Measurements from ENCODE around the gene TRIM5. TPM values are rescaled to one million over a fixed set of nuclear protein-coding genes. Genes with fewer than 3 reads are reported as not detected.
A peak's percentile ranks its signal among the peaks of the same experiment; 100 is the strongest.
"Not testable (repeated sequence)": the region's sequence is repeated elsewhere in the genome, so short reads cannot be mapped to it uniquely, and the experiment has no call there.

Gene TRIM5
- total and polyA plus RNA-seq, 9 of the 15 experiments (the other 6 are each of a cell fraction or from before 2014, with no cell fraction given) = 7.7 to 20.8 (median 15.0) TPM

DNA sequence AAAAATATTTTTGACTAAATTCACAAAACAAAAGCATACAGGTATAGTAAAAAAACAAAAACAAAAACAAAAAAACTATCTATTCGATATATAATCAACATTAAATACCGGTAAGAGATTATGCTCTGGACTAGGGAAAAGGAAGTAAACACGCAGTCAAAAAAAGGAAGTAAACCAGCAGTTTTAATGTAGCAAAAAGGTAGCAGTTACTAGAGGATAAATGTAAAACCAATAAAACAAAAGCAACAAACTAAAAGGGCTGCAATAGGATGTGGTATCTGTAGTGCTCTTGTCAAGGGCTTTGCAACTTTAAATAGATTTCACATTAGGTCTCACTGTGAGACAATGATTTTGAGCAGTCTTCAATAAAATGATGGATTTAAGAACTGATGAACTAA is 7.1 kb upstream of the TRIM5 start:
- ChIA-PET CTCF (ENCODE audit: low intra/inter-chr PET ratio) (no interaction called here), POLR2A (no interaction called here)
- intact Hi-C loops (cut with micrococcal nuclease) (no loop called here), in situ Hi-C loops (cut with MboI) (no loop called here)
- Histone ChIP-seq H3K9ac (ENCODE audit: insufficient read depth in 1 of 2, low read depth in 2 of 2, low read length in 2 of 2) (no peak overlapping the region), H4K20me1 (replicated peaks; ENCODE audit: control insufficient read depth, insufficient read depth, low read length) (no peaks in the 10 kb centered on the region), H3K27me3 (ENCODE audit: control insufficient read depth in 2 of 2, insufficient read depth in 2 of 2, low read length in 2 of 2) (peaks cover 0 to 4% of the 10 kb centered on the region in 2 experiments; a peak in 2 of 5 replicates), H2AFZ (ENCODE audit: low read depth, low read length) (peak overlapping the region; percentile 47), H3K4me3 (no peak overlapping the region), H3K4me2 (ENCODE audit: insufficient read depth, low read length) (no peak overlapping the region), H3K79me2 (ENCODE audit: control insufficient read depth, insufficient read depth, low read length) (no peaks in the 10 kb centered on the region), H3K9me1 (ENCODE audit: control insufficient read depth, insufficient read depth, low read length) (no peaks in the 10 kb centered on the region), H3K27ac (ENCODE audit: extremely low read depth, low read depth, low read length) (no peak overlapping the region), H3K9me3 (replicated peaks; ENCODE audit: control insufficient read depth, insufficient read depth, low read depth, low read length) (no peaks in the 10 kb centered on the region), H3K36me3 (ENCODE audit: control insufficient read depth, insufficient read depth, low read length) (no peaks in the 10 kb centered on the region), H3K4me1 (replicated peaks in 1 of 2; ENCODE audit: control insufficient read depth in 2 of 2, insufficient read depth in 2 of 2, low read length in 2 of 2) (peaks cover 0 to 26% of the 10 kb centered on the region in 2 experiments; a peak in 4 of 5 replicates)
- FAIRE-seq (no peak), ATAC-seq (no peak), DNase-seq (ENCODE audit: extremely low read depth in 1 of 4, low spot score in 3 of 4) (no peak)
- 4% methylated on average over 3 of the region's 3 CpGs for WGBS (ENCODE audit: insufficient coverage, low coverage, missing lambda C conversion rate)
- TF ChIP-seq MTA2 (IDR thresholded peaks at IDR 0.05; ENCODE audit: low read depth) (no peak), FOXK2 (conservative IDR thresholded peaks at IDR 0.05 in 1 of 2, IDR thresholded peaks at IDR 0.05 in 1 of 2; ENCODE audit: low read depth in 2 of 2) (peak; percentile 48 to 55; a peak in 2 of 4 replicates)
- no TSS peak for BruUV-seq (replicated peaks)

- H3K9ac ChIP-seq (ENCODE audit: insufficient read depth in 1 of 2, low read depth in 2 of 2, low read length in 2 of 2); in situ Hi-C loops (cut with MboI); H4K20me1 ChIP-seq (replicated peaks; ENCODE audit: control insufficient read depth, insufficient read depth, low read length); BruUV-seq (replicated peaks); DNase-seq (ENCODE audit: extremely low read depth in 1 of 4, low spot score in 3 of 4); H3K36me3 ChIP-seq (ENCODE audit: control insufficient read depth, insufficient read depth, low read length); intact Hi-C loops (cut with micrococcal nuclease); H3K9me1 ChIP-seq (ENCODE audit: control insufficient read depth, insufficient read depth, low read length); H3K4me3 ChIP-seq; FAIRE-seq; H3K27me3 ChIP-seq (ENCODE audit: control insufficient read depth in 2 of 2, insufficient read depth in 2 of 2, low read length in 2 of 2); H3K79me2 ChIP-seq (ENCODE audit: control insufficient read depth, insufficient read depth, low read length); H3K9me3 ChIP-seq (replicated peaks; ENCODE audit: control insufficient read depth, insufficient read depth, low read depth, low read length); H2AFZ ChIP-seq (ENCODE audit: low read depth, low read length); CTCF ChIA-PET (ENCODE audit: low intra/inter-chr PET ratio); H3K27ac ChIP-seq (ENCODE audit: extremely low read depth, low read depth, low read length): not testable (repeated sequence)
- peak; percentile 34 for TF ChIP-seq CBFA2T2 (conservative IDR thresholded peaks at IDR 0.05)
- peak; percentile 46; the same call in 1 of the 2 replicates for TF ChIP-seq TAL1 (IDR thresholded peaks at IDR 0.05)
- peak; percentile 62 for TF ChIP-seq CBFA2T3 (IDR thresholded peaks at IDR 0.05)
- peak; percentile 54; the same call in 1 of the 2 replicates for TF ChIP-seq TCF3 (CRISPR knock-in tag; IDR thresholded peaks at IDR 0.05)
- TF ChIP-seq ZEB2 (IDR thresholded peaks at IDR 0.05) = 0 out of 2 replicates have a peak, but pooled peaks have one; percentile 29
- peak; percentile 54 for TF ChIP-seq ARID1B (IDR thresholded peaks at IDR 0.05)
- WGBS (ENCODE audit: insufficient coverage, low coverage, missing lambda C conversion rate) = 9% methylated on average over 6 of the region's 12 CpGs
- ATAC-seq = peak; percentile 38
- POLR2A ChIA-PET = interaction anchor here (1.3 kb wide), 1 partner anchor 14 kb away, joined by 5 read pairs; no protein-coding TSS in a partner anchor
- peaks cover 0 to 26% of the 10 kb centered on the region in 2 experiments; a peak in 4 of 5 replicates for H3K4me1 ChIP-seq (replicated peaks in 1 of 2; ENCODE audit: control insufficient read depth in 2 of 2, insufficient read depth in 2 of 2, low read length in 2 of 2)
- peak overlapping the region; percentile 60 for H3K4me2 ChIP-seq (ENCODE audit: insufficient read depth, low read length)
Observed at GRCh38 chr11:5691238-5691963, 6.5 kb upstream of the TRIM5 start.

Measured in K562 (cell line).